ENCODE results near the gene PKN1. TPM values are rescaled to one million over a fixed set of nuclear protein-coding genes. Genes with fewer than 3 reads are reported as not detected.
"Not testable (repeated sequence)": the region's sequence is repeated elsewhere in the genome, so short reads cannot be mapped to it uniquely, and the experiment has no call there.

PKN1 gene
- total RNA-seq, 1 donor: 118 TPM

DNA sequence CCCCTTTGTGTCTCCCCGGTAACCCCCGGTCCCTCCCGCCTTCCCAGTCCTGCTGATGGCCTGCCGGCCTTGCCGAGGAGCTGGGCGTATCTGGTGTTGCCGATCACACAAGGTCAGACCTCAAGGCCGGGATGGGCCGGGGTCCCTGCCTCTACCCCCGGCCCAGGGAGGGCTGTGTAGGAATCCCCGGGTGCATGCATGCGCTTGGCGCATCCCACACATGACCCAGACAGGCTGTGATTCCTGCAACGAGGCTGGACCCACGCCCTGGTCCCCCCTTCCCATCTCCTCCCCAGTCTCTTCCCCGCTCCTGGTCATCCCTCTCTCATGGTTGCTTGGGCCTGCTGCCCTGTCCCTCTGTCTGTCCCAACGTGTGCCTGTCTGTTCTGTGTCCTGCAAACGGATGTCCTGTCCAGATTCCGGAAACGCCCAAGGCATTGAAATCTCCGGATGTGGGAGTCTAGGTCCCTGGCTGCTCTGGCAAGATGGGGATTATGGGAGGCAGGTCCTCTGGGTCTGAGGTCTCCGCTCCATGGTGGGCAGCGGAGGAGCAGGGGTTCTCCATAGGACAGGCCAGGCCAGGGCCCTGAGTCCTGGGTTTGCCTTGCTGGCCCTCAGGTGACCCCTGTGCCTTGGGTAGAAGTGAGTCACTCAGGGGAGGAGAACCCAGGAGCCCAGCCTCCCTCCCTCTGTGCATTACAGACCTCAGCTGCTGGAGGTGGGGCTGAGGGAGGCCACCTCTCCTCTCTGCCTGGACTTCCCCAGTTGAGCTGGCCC, 1.6 kb downstream of the PKN1 start:
- Histone ChIP-seq H3K4me3 (ENCODE audit: low read length) (no peak overlapping the region), H3K27me3 (ENCODE audit: insufficient read depth, low read length) (no peaks in the 10 kb centered on the region), H3K9me3 (ENCODE audit: low read depth, low read length) (no peaks in the 10 kb centered on the region), H3K4me1 (ENCODE audit: insufficient read depth, low read length) (peaks cover 67% of the 10 kb centered on the region)

GRCh38 chr19:14435320-14436050, 2.4 kb downstream of the PKN1 start:
- Histone ChIP-seq H3K4me3 (ENCODE audit: low read length) (no peak overlapping the region), H3K27me3 (ENCODE audit: insufficient read depth, low read length) (no peaks in the 10 kb centered on the region), H3K4me1 (ENCODE audit: insufficient read depth, low read length) (peaks cover 74% of the 10 kb centered on the region), H3K9me3 (ENCODE audit: low read depth, low read length) (no peaks in the 10 kb centered on the region)

DNA sequence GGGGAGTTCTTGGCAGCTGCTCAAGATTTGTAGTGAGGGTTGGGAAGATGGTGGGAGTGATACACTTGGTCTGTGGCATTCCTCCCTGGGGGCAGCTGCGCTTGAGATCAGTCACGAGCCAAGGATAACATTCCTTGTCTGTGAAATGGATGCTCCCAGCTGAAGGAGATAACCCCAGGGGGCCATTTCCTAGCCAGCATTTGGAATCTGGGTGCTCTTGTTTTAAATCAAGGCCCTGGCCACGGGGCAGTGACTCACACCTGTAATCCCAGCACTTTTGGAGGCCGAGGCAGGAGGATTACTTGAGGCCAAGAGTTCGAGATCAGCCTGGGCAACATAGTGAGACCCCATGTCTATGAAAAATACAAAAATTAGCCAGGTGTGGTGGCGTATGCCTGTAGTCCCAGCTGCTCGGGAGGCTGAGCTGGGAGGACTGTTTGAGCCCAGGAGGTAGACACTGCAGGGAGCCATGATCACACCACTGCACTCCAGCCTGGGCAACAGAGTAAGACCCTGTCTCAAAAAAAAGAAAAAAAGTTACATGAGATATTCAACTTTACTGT, 4.6 kb downstream of the PKN1 start:
- Histone ChIP-seq H3K4me1 (ENCODE audit: insufficient read depth, low read length) (peaks cover 80% of the 10 kb centered on the region), H3K4me3 (ENCODE audit: low read length) (no peak overlapping the region), H3K27me3 (ENCODE audit: insufficient read depth, low read length) (no peaks in the 10 kb centered on the region), H3K9me3 (ENCODE audit: low read depth, low read length) (no peaks in the 10 kb centered on the region)

DNA sequence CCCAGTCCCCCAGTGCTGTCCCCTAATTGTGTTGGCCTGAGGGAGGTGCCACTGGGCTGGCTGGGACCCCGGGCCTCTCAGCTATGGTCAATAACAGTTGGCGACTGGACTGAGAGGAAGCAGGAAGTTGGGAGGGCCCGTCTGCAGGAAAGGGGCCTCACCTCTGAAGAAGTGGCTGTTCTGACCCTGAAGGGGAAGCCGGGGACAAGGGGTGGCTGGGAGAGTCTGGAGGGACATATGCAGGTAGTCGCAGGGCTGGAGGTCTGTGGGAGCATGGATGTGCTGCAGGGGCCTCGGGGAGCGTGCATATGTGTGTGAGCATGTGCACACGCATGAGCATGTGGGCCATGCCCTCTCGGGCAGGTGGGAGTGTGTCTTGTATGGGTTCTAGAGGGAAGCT, 5.9 kb downstream of the PKN1 start:
- Histone ChIP-seq H3K9me3 (ENCODE audit: low read depth, low read length) (no peaks in the 10 kb centered on the region), H3K4me3 (ENCODE audit: low read length) (no peak overlapping the region), H3K27me3 (ENCODE audit: insufficient read depth, low read length) (no peaks in the 10 kb centered on the region), H3K4me1 (ENCODE audit: insufficient read depth, low read length) (peaks cover 73% of the 10 kb centered on the region)

DNA sequence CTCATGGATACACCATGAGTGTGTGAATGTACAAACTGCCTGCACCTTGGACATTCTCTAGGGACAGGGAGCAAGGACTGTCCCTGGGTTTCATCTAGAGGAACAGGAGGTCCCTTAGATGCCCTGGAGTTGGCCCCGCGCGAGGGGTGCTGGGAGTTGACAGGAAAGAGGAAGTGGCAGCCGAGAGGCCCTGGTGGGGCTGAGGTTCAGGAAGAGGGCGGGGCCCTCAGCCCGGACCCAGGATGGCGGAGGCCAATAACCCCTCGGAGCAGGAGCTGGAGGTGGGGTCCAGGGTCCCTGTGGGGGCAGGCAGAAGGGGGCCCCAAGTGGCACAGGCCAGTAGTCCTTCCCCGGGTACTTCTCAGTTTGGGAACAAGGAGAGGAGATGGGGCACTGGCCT, 6.9 kb downstream of the PKN1 start:
- H3K4me1 ChIP-seq (ENCODE audit: insufficient read depth, low read length): peaks cover 63% of the 10 kb centered on the region
- H3K9me3 ChIP-seq (ENCODE audit: low read depth, low read length): no peaks in the 10 kb centered on the region
- peak overlapping the region; percentile 64 for H3K4me3 ChIP-seq (ENCODE audit: low read length)
- H3K27me3 ChIP-seq (ENCODE audit: insufficient read depth, low read length): no peaks in the 10 kb centered on the region

DNA sequence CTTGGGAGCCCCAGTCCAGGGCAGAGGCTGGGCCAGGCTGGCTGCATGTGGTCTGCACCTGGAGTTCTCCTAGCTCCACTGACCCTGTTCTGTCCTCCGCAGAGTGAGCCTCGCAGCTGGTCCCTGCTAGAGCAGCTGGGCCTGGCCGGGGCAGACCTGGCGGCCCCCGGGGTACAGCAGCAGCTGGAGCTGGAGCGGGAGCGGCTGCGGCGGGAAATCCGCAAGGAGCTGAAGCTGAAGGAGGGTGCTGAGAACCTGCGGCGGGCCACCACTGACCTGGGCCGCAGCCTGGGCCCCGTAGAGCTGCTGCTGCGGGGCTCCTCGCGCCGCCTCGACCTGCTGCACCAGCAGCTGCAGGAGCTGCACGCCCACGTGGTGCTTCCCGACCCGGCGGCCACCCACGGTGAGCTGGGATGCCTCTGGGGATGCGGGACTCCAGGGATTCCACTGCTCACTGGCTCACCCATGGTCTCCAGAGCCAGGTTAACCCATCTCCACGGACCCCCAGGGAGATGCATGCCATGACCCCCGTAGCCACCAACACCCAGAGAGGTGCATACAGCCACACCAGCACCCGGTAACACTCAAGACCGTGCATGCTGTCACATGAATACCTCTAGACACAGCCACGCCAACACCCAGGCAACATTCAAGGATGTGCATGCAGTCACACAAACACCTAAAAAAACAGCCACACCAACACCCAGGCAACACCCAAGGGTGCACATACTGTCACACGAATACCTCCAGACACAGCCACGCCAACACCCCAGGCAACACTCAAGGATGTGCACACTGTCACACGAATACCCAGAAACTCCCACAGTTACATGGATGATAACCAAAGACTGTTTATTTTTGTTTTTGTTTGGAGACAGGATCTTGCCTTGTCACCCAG, 8.2 kb downstream of the PKN1 start:
- H3K4me1 ChIP-seq (ENCODE audit: insufficient read depth, low read length): peaks cover 56% of the 10 kb centered on the region
- no peaks in the 10 kb centered on the region for H3K9me3 ChIP-seq (ENCODE audit: low read depth, low read length)
- H3K27me3 ChIP-seq (ENCODE audit: insufficient read depth, low read length): no peaks in the 10 kb centered on the region
- H3K4me3 ChIP-seq (ENCODE audit: low read length): no peak overlapping the region

GRCh38 chr19:14442891-14443631, 10.0 kb downstream of the PKN1 start:
- peaks cover 42% of the 10 kb centered on the region for H3K4me1 ChIP-seq (ENCODE audit: insufficient read depth, low read length)
- no peaks in the 10 kb centered on the region for H3K27me3 ChIP-seq (ENCODE audit: insufficient read depth, low read length)
- H3K4me3 ChIP-seq (ENCODE audit: low read length): no peak overlapping the region
- H3K9me3 ChIP-seq (ENCODE audit: low read depth, low read length): no peaks in the 10 kb centered on the region

DNA sequence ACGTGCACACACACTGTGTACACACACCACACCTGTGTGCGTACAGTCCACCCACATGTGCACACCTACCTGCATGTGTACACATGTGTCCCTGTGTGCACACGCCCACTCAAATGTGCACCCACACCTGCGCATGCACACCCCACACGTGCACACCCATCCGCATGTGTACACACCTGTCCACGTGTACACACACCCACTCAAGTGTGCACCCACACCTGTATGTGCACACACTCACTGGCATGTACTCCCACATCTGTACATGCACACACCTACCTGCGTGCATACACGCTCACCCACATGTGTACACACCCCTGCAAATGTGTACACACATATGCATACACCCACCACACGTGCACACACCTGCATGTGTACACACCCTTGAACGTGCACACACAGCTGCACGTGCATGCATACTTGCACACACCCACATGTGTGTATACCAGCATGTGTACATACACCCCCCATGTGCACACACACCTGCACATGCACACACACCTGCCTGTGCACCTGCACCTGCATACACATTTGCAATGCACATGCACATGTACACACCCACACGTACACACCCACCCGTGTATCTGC, 10.6 kb downstream of the PKN1 start:
- H3K27me3 ChIP-seq (ENCODE audit: insufficient read depth, low read length): no peaks in the 10 kb centered on the region

DNA sequence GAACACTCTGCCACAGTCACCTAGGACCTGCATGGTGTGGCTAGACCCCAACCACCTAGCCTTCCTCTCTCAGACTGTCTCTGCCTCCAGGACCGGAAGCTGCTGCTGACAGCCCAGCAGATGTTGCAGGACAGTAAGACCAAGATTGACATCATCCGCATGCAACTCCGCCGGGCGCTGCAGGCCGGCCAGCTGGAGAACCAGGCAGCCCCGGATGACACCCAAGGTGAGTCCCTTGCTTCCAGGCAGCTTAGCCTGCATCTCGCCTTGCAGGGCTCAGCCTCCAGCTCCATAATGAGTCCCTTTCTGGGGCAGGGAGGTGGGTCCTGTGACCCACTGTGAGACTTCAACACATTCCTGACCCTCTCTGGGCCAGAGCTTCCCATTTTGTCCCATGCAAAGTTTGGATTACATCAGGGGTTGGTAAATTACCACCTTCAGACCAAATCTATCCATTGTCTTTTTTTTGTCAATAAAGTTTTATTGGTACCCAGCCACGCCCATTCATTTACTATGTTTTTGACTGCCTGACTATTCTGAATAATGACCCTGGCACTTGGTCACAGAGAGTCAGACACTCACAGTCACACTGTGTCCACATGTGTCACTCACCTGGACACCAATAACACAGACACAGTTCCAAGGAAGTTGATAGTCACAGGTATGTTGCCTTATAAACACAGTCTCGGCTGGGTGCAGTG, 13.4 kb downstream of the PKN1 start:
- H3K27me3 ChIP-seq (ENCODE audit: insufficient read depth, low read length): no peaks in the 10 kb centered on the region
- H3K4me3 ChIP-seq (ENCODE audit: low read length): no peak overlapping the region
- no peaks in the 10 kb centered on the region for H3K9me3 ChIP-seq (ENCODE audit: low read depth, low read length)
- H3K4me1 ChIP-seq (ENCODE audit: insufficient read depth, low read length): peaks cover 8% of the 10 kb centered on the region

More for the DNA sequence above, 10.6 kb downstream of the PKN1 start:
- no peak overlapping the region for H3K4me3 ChIP-seq (ENCODE audit: low read length)
- no peaks in the 10 kb centered on the region for H3K9me3 ChIP-seq (ENCODE audit: low read depth, low read length)
- H3K4me1 ChIP-seq (ENCODE audit: insufficient read depth, low read length): peaks cover 35% of the 10 kb centered on the region

- Histone ChIP-seq H3K9me3 (ENCODE audit: low read depth, low read length) (no peaks in the 10 kb centered on the region), H3K27me3 (ENCODE audit: insufficient read depth, low read length) (no peaks in the 10 kb centered on the region), H3K4me1 (ENCODE audit: insufficient read depth, low read length) (no peaks in the 10 kb centered on the region), H3K4me3 (ENCODE audit: low read length) (no peak overlapping the region)
Measured at GRCh38 chr19:14449321-14449720, 16.2 kb downstream of the PKN1 start.

DNA sequence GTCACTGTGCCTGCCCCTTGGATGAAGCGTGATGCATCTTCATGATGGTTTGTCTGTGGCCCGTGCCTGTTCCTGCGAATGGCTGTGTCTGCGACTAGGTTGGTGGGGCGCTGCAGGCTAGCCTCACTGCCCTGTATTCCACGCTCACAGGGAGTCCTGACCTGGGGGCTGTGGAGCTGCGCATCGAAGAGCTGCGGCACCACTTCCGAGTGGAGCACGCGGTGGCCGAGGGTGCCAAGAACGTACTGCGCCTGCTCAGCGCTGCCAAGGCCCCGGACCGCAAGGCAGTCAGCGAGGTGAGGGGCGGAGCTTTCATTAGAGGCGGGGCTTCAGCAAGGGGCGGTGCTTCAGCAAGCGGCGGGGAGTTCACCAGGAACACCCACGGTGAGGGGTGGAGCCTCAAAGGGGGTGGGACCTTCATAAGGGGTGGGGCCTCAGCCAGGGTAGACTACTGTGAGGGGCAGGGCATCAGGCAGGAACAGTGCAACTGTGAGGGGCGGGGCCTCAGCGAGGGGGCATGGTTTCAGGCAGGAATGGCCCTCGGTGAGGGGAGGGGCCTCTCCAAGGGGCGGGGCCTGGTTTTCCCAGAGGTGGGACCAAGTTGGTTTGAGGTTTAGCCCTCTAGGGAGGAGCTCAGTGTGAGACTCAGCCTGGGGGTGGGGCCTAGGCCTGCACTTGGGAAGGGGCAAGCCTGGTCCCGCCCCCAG, 17.2 kb downstream of the PKN1 start:
- Histone ChIP-seq H3K9me3 (ENCODE audit: low read depth, low read length) (no peaks in the 10 kb centered on the region), H3K27me3 (ENCODE audit: insufficient read depth, low read length) (no peaks in the 10 kb centered on the region), H3K4me3 (ENCODE audit: low read length) (no peak overlapping the region), H3K4me1 (ENCODE audit: insufficient read depth, low read length) (no peaks in the 10 kb centered on the region)

GRCh38 chr19:14450876-14451275, 17.8 kb downstream of the PKN1 start:
- H3K4me3 ChIP-seq (ENCODE audit: low read length): no peak overlapping the region
- H3K27me3 ChIP-seq (ENCODE audit: insufficient read depth, low read length): no peaks in the 10 kb centered on the region
- H3K9me3 ChIP-seq (ENCODE audit: low read depth, low read length): no peaks in the 10 kb centered on the region
- H3K4me1 ChIP-seq (ENCODE audit: insufficient read depth, low read length): no peaks in the 10 kb centered on the region

GRCh38 chr19:14452303-14452702, 19.2 kb downstream of the PKN1 start:
- H3K9me3 ChIP-seq (ENCODE audit: low read depth, low read length); H3K27me3 ChIP-seq (ENCODE audit: insufficient read depth, low read length); H3K4me1 ChIP-seq (ENCODE audit: insufficient read depth, low read length); H3K4me3 ChIP-seq (ENCODE audit: low read length): not testable (repeated sequence)

Data from mononuclear cell (primary cell).